KOPT-K1 (cell line): ENCODE results near the gene HIBCH.

Source experiments
- H3K27ac ChIP-seq: fragments of 200-600 bp; sonication (generic); 2 replicates; pipeline ENCODE4 v1.5.1; 2016; ENCODE audit warnings: antibody characterized with exemption, mild to moderate bottlenecking, low read depth, low read length; ENCODE audit not compliant: poor library complexity, severe bottlenecking
- H3K36me3 ChIP-seq: fragments of 200-600 bp; sonication (generic); 2 replicates; pipeline ENCODE4 v1.5.1; 2017; ENCODE audit warnings: antibody characterized with exemption, mild to moderate bottlenecking, low read length, moderate library complexity; ENCODE audit not compliant: insufficient read depth
- H3K9me3 ChIP-seq: fragments of 200-600 bp; sonication (generic); 2 replicates; pipeline ENCODE4 v1.5.1; 2017; ENCODE audit warnings: antibody characterized with exemption, low read length, mild to moderate bottlenecking; ENCODE audit not compliant: insufficient read depth, poor library complexity, severe bottlenecking

HIBCH gene

DNA sequence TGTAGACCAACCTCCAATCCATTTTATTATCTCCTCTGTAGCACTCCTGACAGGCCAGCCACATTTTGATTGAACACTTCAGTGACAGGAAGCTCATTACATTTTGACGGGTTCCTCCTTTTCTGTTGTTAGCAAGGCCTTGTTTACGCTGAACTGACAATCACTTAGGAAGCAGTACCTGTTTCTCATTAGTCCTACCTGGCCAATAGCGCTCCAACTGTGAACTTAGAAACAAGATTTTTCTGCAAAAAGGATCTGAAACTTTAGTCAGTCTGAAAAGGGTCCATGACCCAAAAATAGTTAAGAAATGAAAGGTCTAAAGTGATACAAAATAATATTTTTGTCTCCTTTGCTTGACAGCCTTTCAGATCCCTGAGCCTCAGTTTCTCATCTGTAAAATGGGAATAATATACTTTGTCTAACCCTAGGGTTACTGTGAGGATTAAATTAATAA lies 137.5 kb downstream of the HIBCH start:
- Histone ChIP-seq H3K27ac (no peak overlapping the region), H3K36me3 (no peaks in the 10 kb centered on the region), H3K9me3 (no peaks in the 10 kb centered on the region)

DNA sequence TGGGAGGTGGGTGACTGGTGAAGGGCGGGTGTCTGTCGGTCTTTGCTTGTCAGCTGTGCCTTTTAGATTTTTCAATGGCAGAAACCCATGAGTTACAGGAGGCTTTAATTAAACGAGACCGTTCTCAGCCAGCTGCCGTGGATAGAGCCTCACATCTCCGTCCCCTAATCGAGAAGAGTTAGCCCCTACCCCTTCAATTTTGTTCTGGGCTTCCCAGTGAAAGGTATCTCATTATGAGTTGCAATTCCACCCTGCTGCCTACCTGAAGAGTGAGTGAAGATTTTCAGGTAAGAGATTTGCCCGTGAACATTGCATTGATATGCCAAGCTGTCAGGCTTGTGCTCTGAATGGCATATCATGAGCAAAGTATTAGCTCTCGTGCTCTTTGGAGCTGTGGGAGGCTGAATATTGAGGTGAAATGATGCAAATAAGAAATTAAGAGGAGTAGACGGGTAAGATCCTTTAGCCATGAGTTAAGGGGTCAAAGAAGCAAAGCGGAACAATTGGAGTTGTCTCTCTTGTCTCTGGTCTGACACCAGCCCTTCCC lies 138.4 kb downstream of the HIBCH start:
- H3K9me3 ChIP-seq, result no peaks in the 10 kb centered on the region
- H3K27ac ChIP-seq, result no peak overlapping the region
- no peaks in the 10 kb centered on the region for H3K36me3 ChIP-seq

DNA sequence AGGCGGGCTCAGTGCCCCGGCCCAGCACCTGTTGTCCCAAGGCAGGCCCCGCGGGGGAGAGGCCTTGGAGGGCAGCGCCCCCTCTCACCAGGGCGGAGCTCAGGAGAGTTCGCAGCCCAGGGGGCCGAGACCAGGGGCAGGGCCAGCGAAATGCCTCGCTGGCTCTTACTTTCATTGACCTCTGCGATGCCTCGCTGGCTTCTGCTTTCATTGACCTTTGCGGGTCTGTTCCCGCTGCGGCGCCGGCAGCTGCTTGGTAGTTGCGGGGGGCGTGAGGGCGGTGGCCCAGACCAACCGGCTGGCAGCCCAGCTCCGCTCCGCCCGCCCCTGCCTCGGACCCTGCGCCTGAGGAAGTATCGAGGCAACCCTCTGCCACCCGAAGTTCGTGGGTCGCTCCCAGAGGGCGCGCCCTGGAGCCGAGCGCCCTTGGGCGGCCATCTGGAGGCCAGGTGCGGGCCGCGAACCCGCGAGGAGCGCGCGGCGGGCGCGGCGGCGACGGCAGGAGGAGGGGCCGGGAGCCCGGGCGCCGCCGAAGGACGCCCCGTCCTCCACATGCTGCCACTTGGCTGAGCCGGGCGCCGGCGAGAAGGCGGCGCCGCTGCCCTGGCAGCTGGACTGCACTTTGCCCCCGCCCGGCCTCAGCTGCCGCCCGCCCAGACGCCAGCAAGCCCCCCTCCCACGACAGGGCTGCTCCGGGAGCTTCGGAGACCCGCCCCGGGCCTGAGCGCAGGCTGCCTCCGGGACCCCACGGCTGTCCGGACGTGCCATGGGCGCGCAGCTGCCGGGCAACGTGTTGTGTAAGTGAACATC lies 139.1 kb downstream of the HIBCH start:
- Histone ChIP-seq H3K36me3 (no peaks in the 10 kb centered on the region), H3K27ac (no peak overlapping the region)

DNA sequence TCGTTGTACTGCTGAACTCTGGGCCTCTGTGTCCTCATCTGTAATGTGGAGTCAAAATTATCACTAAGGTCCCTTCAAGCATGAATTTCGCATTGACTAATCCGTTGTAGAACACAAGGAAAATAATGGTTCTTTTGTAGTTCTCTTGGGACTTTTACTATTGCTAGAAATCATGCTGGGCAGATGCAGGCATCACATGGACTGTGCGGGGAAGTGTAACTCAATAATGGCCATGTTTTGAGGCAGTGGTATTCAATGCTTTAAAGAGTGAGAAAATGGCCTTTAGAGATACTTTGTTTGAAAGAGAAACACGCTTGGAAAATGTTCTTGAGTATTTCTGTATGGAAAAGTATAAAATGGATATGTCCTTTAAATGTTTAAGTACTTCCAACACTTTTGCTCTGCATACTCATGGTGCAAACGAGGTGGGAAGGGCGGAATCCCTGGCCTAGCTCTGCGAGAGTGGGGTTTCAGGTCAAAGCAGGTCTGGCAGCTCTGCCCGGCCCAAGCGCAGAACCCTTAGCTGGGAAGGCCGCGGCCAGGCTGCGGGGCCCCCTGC lies 139.8 kb downstream of the HIBCH start:
- Histone ChIP-seq H3K36me3 (no peaks in the 10 kb centered on the region), H3K9me3 (no peaks in the 10 kb centered on the region), H3K27ac (no peak overlapping the region)

More for the DNA sequence above, 139.1 kb downstream of the HIBCH start:
- no peaks in the 10 kb centered on the region for H3K9me3 ChIP-seq

DNA sequence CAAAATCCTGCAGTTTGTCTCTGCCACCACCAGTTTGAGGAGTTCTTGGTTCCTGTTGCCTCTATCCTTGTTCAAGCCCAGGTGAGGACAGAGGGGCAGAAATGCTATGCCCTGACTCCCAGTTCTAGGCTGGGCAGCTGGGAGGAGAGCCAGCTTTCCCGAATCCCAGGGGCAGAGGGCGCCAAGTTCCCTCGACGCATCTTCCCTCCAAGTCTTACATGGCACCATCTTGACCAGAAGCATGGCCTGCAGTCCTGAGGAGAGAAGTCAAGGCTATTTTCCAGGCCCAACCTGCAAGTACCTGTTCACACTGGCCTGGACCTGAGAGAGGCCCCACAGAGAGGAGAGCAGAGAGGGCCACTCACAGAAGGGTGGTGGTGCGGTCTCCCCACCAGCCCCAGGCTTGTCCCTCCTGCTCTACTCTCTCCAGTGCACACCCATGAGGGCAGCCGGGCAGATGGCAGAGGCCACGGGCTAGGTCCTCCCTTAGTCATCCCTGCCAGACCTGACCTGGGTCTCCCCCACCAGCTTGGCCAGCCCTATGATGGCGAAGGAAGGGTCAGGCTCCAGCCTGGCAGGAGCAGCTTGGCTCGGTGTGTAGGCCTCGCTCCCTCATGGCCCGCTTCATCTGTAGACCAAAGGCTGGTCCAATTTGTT lies 141.4 kb downstream of the HIBCH start:
- H3K36me3 ChIP-seq, result no peaks in the 10 kb centered on the region
- no peak overlapping the region for H3K27ac ChIP-seq
- H3K9me3 ChIP-seq, result no peaks in the 10 kb centered on the region

DNA sequence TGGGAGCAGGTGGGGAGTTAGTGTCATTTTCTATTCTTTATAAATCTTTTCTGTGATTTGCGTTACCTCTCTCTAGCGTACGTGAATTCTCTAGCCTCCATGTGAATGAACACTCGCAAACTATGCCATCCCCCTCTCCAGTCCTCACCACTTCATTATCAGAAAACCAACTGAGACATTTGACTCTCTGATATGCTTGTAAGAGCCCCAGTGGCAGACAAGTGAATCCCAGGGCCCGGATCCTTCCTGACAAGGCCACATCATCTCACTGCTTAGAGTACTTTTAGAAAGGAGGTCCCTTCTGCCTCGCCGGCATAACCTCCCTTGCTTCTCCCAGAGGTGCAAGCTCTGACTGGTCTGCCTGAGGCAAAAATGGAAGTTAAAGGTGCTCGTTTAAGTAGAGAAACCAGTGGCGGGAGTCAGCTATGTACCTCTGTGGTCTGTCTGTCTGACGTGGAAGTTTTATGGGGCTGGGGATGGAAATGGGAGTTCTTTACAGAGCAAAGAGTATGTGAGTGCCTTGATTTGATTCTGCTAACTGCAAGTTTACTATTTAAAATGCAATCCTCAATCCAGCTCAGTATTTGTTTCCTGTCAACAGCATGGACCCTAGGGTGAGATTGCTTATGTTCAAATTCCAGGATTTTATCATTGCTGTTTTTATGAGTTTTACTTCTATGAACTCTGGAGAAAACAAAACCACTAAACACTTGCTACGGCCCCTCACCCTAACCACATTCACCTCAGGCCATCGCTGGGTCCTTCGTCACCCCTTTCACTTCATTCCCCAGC lies 142.2 kb downstream of the HIBCH start:
- Histone ChIP-seq H3K27ac (no peak overlapping the region), H3K36me3 (no peaks in the 10 kb centered on the region), H3K9me3 (no peaks in the 10 kb centered on the region)

DNA sequence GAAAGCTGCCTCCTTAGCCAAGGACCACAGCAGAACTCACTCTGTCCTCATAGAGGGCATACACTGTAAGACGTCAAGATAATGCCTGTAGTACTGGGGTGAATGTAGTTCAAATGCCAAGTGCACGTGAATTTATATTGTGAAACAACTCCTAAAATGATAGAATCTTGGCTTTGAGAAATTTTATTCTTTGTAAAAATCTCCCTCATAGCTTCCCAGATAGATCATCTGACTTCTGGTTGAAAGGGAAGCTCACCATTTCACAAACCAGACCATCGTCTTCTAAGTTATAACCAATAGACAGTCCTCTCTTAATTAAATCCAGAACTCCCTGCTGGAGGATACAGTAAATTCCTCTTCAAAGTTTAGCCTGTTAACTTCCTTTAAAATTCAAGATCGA lies 146.2 kb downstream of the HIBCH start:
- Histone ChIP-seq H3K36me3 (no peaks in the 10 kb centered on the region), H3K9me3 (no peaks in the 10 kb centered on the region), H3K27ac (no peak overlapping the region)

DNA sequence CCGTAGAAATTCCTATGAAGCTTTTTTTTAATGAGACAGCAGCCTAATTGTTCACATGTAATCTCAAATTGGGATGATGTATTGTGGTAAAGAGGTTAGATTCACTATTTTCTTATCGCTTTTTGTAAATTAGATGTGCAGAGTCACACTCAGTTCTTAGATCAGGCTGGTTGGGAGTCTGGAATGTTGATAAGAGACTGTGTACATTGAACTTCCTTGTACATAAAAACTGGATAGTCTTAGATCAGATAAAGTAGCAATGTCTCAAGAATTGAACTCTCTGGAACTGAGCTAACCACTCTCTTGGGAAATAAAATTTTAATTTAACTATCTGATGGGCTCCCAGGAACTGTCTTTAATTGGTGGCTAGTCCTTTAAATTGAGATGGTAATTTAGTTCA lies 149.0 kb downstream of the HIBCH start:
- Histone ChIP-seq H3K27ac (no peak overlapping the region), H3K36me3 (no peaks in the 10 kb centered on the region), H3K9me3 (peaks cover 12% of the 10 kb centered on the region)

DNA sequence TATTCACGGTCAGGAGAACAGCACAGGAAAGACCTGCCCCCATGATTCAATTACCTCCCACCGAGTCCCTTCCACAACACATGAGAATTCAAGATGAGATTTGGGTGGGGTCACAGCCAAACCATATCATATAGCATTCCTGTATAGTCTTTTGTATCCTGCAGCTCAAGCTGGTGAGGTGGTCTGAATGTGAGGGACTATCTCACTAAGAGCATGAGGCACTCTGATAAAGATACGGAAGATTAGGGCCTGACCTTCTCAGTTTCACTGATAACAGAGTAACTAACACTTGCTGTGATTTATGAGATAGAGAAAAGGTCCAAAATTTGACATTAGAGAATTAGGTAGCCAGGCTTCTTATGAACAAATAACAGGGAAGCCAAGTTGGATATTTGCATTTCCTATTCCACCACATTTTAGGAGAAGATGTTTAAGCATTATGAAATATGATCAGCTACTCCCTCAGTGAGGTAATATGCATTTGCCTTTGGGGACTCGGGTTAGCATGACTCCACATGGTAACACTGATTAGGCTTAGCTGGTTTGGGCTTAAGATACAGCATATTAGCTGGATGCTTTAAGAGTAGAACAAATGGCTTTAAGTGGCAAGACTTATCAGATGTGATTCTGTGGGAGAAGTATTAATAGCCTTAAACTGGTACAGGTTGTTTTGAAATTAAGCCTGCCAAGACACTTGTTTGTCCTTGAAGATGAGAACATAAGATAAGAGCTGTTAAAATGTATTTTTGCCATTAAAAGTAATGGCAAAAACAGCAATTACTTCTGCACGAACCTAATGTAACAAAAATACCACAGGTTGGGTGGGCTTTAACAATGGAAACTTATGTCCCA lies 150.2 kb downstream of the HIBCH start:
- Histone ChIP-seq H3K9me3 (peaks cover 16% of the 10 kb centered on the region), H3K36me3 (no peaks in the 10 kb centered on the region), H3K27ac (no peak overlapping the region)

DNA sequence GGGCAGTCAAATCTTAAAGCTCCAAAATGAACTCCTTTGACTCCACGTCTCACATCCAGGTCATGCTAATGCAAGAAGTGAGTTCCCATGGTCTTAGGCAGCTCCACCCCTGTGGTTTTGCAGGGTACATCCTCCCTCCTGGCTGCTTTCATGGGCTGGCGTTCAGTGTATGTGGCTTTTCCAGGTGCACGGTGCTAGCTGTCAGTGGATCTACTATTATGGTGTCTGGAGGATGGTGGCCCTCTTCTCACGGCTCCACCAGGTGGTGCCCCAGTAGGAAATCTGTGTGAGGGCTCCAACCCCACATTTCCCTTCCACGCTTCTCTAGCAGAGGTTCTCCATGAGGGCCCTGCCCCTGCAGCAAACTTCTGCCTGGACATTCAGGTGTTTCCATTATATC lies 151.9 kb downstream of the HIBCH start:
- Histone ChIP-seq H3K9me3 (peaks cover 16% of the 10 kb centered on the region), H3K36me3 (no peaks in the 10 kb centered on the region), H3K27ac (no peak overlapping the region)

GRCh38 chr2:190165491-190165890 lies 154.1 kb downstream of the HIBCH start:
- Histone ChIP-seq H3K9me3 (peaks cover 16% of the 10 kb centered on the region), H3K27ac (no peak overlapping the region), H3K36me3 (no peaks in the 10 kb centered on the region)

DNA sequence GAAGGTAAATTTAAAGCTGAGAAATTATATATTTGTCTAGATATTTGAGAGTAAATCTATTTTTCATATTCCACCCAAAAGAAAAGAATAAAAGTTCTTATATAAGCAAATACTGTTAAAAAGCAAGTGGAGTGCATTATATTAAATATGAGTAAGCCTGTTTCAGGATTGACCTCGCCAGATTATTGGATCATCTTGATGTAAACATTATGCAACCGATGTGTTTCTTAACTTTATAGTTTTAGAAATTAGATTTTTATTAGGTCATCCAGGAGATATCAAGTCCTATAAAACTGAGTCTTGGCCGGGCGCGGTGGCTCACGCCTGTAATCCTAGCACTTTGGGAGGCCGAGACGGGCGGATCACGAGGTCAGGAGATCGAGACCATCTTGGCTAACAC lies 156.8 kb downstream of the HIBCH start:
- Histone ChIP-seq H3K27ac (no peak overlapping the region), H3K36me3 (no peaks in the 10 kb centered on the region), H3K9me3 (peaks cover 11% of the 10 kb centered on the region)

DNA sequence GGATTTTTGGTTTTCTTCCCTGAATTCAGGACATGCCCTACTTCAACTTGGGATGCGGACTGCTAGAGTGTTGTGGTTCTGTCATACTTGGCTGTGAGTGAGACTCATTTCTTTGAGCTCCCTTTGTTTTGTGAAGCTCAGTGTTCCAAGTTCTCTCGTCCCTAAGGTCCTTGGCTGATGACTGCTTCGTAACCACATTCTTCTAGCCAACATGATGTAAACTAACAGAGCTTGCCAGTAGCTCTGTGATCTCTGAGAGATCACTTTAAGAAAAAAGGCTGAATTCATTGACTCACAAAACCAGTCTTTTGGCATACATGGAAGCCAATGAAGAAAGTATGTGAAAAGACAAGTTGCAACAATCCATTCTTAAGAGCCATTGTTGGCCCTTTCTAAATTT lies 160.2 kb downstream of the HIBCH start:
- Histone ChIP-seq H3K36me3 (no peaks in the 10 kb centered on the region), H3K9me3 (no peaks in the 10 kb centered on the region), H3K27ac (no peak overlapping the region)

- Histone ChIP-seq H3K9me3 (no peaks in the 10 kb centered on the region), H3K36me3 (no peaks in the 10 kb centered on the region), H3K27ac (no peak overlapping the region)
Observed at GRCh38 chr2:190158798-190159434, 160.7 kb downstream of the HIBCH start.
